HepG2 (cell line): Measurements from ENCODE around the gene UBE2H. TPM values are rescaled to one million over a fixed set of nuclear protein-coding genes. Genes with fewer than 3 reads are reported as not detected.

Source experiments
- ATF4 ChIP-seq, 2 experiments: fragments of 450-650 bp in 1 of 2; sonication (generic) in 1 of 2; formaldehyde crosslinking; IDR thresholded peaks; 2 replicates each; pipeline versions ENCODE4 v1.5.0 to v1.8.0; 2020 to 2022; ENCODE audit warnings: mild to moderate bottlenecking in 1 of 2, missing genetic modification reagents in 1 of 2
- CBX2 ChIP-seq, 2 experiments: fragments of 200-600 bp in 1 of 2; sonication (generic); formaldehyde crosslinking in 1 of 2; IDR thresholded peaks; 2 replicates each; pipeline versions ENCODE4 v1.7.0 to v1.8.1; 2018 to 2022; ENCODE audit warnings: low read depth in 2 of 2, low read length in 1 of 2, mild to moderate bottlenecking in 1 of 2, missing genetic modification reagents in 1 of 2
- HNRNPLL ChIP-seq: fragments of 200-400 bp; formaldehyde crosslinking; IDR thresholded peaks from 2 replicates; pipeline ENCODE4 v1.6.1; 2017; ENCODE audit warnings: mild to moderate bottlenecking, low read depth, low read length; ENCODE audit not compliant: poor library complexity, severe bottlenecking
- ZNF317 ChIP-seq: sonication (generic); formaldehyde crosslinking; IDR thresholded peaks from 2 replicates; pipeline ENCODE4 v1.5.0; 2020; ENCODE audit warnings: mild to moderate bottlenecking, missing genetic modification reagents
- ZNF691 ChIP-seq: sonication (generic); formaldehyde crosslinking; IDR thresholded peaks from 2 replicates; pipeline ENCODE4 v1.4.0; 2020; ENCODE audit warnings: missing genetic modification reagents, low read depth, mild to moderate bottlenecking, borderline replicate concordance
- ZNF710 ChIP-seq: sonication (generic); formaldehyde crosslinking; IDR thresholded peaks from 2 replicates; pipeline ENCODE4 v1.5.0; 2020; ENCODE audit warnings: mild to moderate bottlenecking, missing genetic modification reagents, borderline replicate concordance
- polyA plus RNA-seq, 8 experiments: library from polyadenylated mRNA; depleted of rRNA in 3 of 8; stranded (reverse) in 7 of 8; unstranded in 1 of 8; fragments of >200 nt; fragmentation: Illumina TruSeq in 4 of 8; extraction: Trizol in 4 of 8; gene quantifications; 2 replicates each; pipeline versions ENCODE4 v1.2.1 to v1.2.3, GENCODE V29; 2011 to 2016; ENCODE audit warnings: low read depth in 4 of 8, missing spikeins in 1 of 8, mixed read lengths in 1 of 8; ENCODE audit not compliant: insufficient read depth in 1 of 8
- total RNA-seq, 5 experiments: library from RNA; depleted of rRNA; stranded (reverse); fragments of >200 nt; fragmentation: Illumina TruSeq; extraction: Trizol; gene quantifications; 2 replicates each; pipeline ENCODE4 v1.2.3, GENCODE V29; 2016; ENCODE audit warnings: low read depth in 1 of 5

Gene UBE2H
- total and polyA plus RNA-seq, 2 of the 13 experiments (the other 11 are each of a cell fraction or from before 2014, with no cell fraction given): 15.5 to 40.1 TPM

- TF ChIP-seq ZNF691 (CRISPR knock-in tag) (no peak), HNRNPLL (peak; percentile 44), ZNF710 (CRISPR knock-in tag) (no peak), CBX2 (IDR thresholded peaks at IDR 0.05; ENCODE audit: low read depth, low read length) (0 out of 2 replicates have a peak, but pooled peaks have one; percentile 66), CBX2 (CRISPR knock-in tag; IDR thresholded peaks at IDR 0.05; ENCODE audit: low read depth) (no peak), ATF4 (CRISPR knock-in tag; IDR thresholded peaks at IDR 0.05) (no peak), ZNF317 (CRISPR knock-in tag) (no peak)
- TF ChIP-seq, all 625 proteins: peak for 4
Measured at GRCh38 chr7:129785685-129786514, 166.9 kb downstream of the UBE2H start (continued).
